Measurements from ENCODE around the gene LYRM7. TPM values are rescaled to one million over a fixed set of nuclear protein-coding genes. Genes with fewer than 3 reads are reported as not detected.

LYRM7 gene
- total and polyA plus RNA-seq, 10 of the 15 experiments (the other 5 are each of a cell fraction or from before 2014, with no cell fraction given), result 9.2 to 68.8 (median 20.2) TPM

GRCh38 chr5:131209175-131209505, 38.4 kb downstream of the LYRM7 start:
- H3K27ac ChIP-seq (ENCODE audit: control insufficient read depth, insufficient read depth), result peak overlapping the region; percentile 94
- no TSS peak for BruUV-seq (replicated peaks)
- no peaks in the 10 kb centered on the region for H3K36me3 ChIP-seq (ENCODE audit: control insufficient read depth in 2 of 2, insufficient read depth in 2 of 2, low read length in 1 of 2)
- ATAC-seq, result no peak
- peak overlapping the region; percentile 84 for H3K4me2 ChIP-seq (ENCODE audit: control insufficient read depth, insufficient read depth)
- intact Hi-C loops (cut with micrococcal nuclease; ENCODE audit: unreplicated experiment), result loop anchor here (1.0 kb wide), 3 partner anchors 39 to 56 kb away; partner anchors contain the start of gene LYRM7
- SMC1A ChIA-PET (ENCODE audit: uncharacterized antibody, unreplicated experiment), result interaction anchor here (0.9 to 26.7 kb wide), 19 partner anchors 9 to 422 kb away, joined by 3 to 1218 read pairs (median 5); partner anchors contain the start of gene CDC42SE2
- no peak for DNase-seq (ENCODE audit: low read depth, low spot score)
- H3K4me1 ChIP-seq (ENCODE audit: control insufficient read depth, insufficient read depth, low read length), result peaks cover 10% of the 10 kb centered on the region; the same call in 1 of the 2 replicates
- no peaks in the 10 kb centered on the region for H3K9me3 ChIP-seq (replicated peaks; ENCODE audit: control insufficient read depth, insufficient read depth, low read length)
- no peaks in the 10 kb centered on the region for H4K20me1 ChIP-seq (ENCODE audit: control insufficient read depth, insufficient read depth)
- H3K9ac ChIP-seq (ENCODE audit: control insufficient read depth, insufficient read depth, low read length), result peak overlapping the region; percentile 10; the same call in 1 of the 2 replicates
- H2AFZ ChIP-seq (ENCODE audit: control insufficient read depth, low read depth, low read length), result peak overlapping the region; percentile 35
- CTCF ChIA-PET, result interaction anchor here (0.7 to 2.9 kb wide), 11 partner anchors 8 to 173 kb away, joined by 3 to 12 read pairs (median 4); partner anchors contain the start of genes CDC42SE2 and HINT1
- RAD21 ChIA-PET (ENCODE audit: unreplicated experiment), result interaction anchor here (0.6 to 10.7 kb wide), 21 partner anchors 9 to 280 kb away, joined by 3 to 302 read pairs (median 8); partner anchors contain the start of genes CDC42SE2 and HINT1
- POLR2A ChIA-PET, result interaction anchor here (0.5 to 19.3 kb wide), 13 partner anchors 10 to 438 kb away, joined by 3 to 309 read pairs (median 5); partner anchors contain the start of gene CDC42SE2
- no peak overlapping the region for H3K4me3 ChIP-seq
- WGBS (ENCODE audit: insufficient coverage, insufficient replicate concordance, low lambda C conversion rate, missing lambda C conversion rate), result 57% methylated on average over 1 of the region's 1 CpG
- H3K79me2 ChIP-seq (ENCODE audit: control insufficient read depth, insufficient read depth, low read length), result peaks cover 42% of the 10 kb centered on the region
- no peaks in the 10 kb centered on the region for H3K27me3 ChIP-seq (replicated peaks in 1 of 2; ENCODE audit: control insufficient read depth in 2 of 2, insufficient read depth in 2 of 2, low read length in 1 of 2)
- no peak for FAIRE-seq
- in situ Hi-C loops (cut with MboI), result no loop called here
- no peak for TF ChIP-seq IKZF2 (IDR thresholded peaks at IDR 0.05)
- TF ChIP-seq RB1 (IDR thresholded peaks at IDR 0.05; ENCODE audit: borderline replicate concordance), result peak; percentile 23; the same call in 1 of the 2 replicates
- no peak for TF ChIP-seq RUNX3 (IDR thresholded peaks at IDR 0.05; ENCODE audit: low read length)
- no peak for TF ChIP-seq IRF5 (IDR thresholded peaks at IDR 0.05; ENCODE audit: borderline replicate concordance)
- no peak for TF ChIP-seq BMI1 (IDR thresholded peaks at IDR 0.05; ENCODE audit: borderline replicate concordance)
- no peak for TF ChIP-seq NKRF (conservative IDR thresholded peaks at IDR 0.05)
- TF ChIP-seq JUND (IDR thresholded peaks at IDR 0.05; ENCODE audit: low read depth, low read length), result no peak
- TF ChIP-seq SIN3A (IDR thresholded peaks at IDR 0.05; ENCODE audit: low read depth, low read length), result no peak
- no peak for TF ChIP-seq E2F4 (IDR thresholded peaks at IDR 0.05; ENCODE audit: low read depth, low read length)
- no peak for TF ChIP-seq POLR2AphosphoS2 (IDR thresholded peaks at IDR 0.05; ENCODE audit: low read depth, low read length)
- TF ChIP-seq SUPT20H (IDR thresholded peaks at IDR 0.05; ENCODE audit: borderline replicate concordance, control insufficient read depth, low read depth, low read length), result no peak
- no peak for TF ChIP-seq BCL3 (IDR thresholded peaks at IDR 0.05; ENCODE audit: borderline replicate concordance, insufficient read depth, low read depth, low read length, poor library complexity, severe bottlenecking)
- TF ChIP-seq SMC3 (IDR thresholded peaks at IDR 0.05; ENCODE audit: borderline replicate concordance, low read length), result peak; percentile 1; the same call in 1 of the 2 replicates
- TF ChIP-seq CHD1 (IDR thresholded peaks at IDR 0.05; ENCODE audit: low read depth, low read length), result no peak
- no peak for TF ChIP-seq ASH2L (IDR thresholded peaks at IDR 0.05; ENCODE audit: borderline replicate concordance, low read depth)
- TF ChIP-seq HDGF (IDR thresholded peaks at IDR 0.05), result no peak
- no peak for TF ChIP-seq GATAD2B (conservative IDR thresholded peaks at IDR 0.05; ENCODE audit: low read depth)
- no peak for TF ChIP-seq RAD21 (IDR thresholded peaks at IDR 0.05; ENCODE audit: insufficient read depth, low read depth, low read length)
- no peak for TF ChIP-seq SP1 (IDR thresholded peaks at IDR 0.05; ENCODE audit: low read depth, low read length)
- TF ChIP-seq KLF5 (IDR thresholded peaks at IDR 0.05; ENCODE audit: partially characterized antibody), result peak; percentile 55
